NOMO-1 treated with DMSO at 0.1 percent for 48 hours (cell line): ENCODE measurements around the gene CACNA2D3.
"Not testable (repeated sequence)": the region's sequence is repeated elsewhere in the genome, so short reads cannot be mapped to it uniquely, and the experiment has no call there.

Experiments
- DNase-seq: peaks from one replicate; lab custom pipeline; 2025; ENCODE audit not compliant: unreplicated experiment; lab: John Stamatoyannopoulos, UW

CACNA2D3 gene

GRCh38 chr3:54122324-54123002 is at the start of gene CACNA2D3:
Gene CACNA2D3, plus strand, starts transcription at chr3:54122552.
- no peak for DNase-seq

- DNase-seq: no peak
These were observed 49.0 kb upstream of the CACNA2D3 start for GRCh38 chr3:54073386-54073785.

DNA sequence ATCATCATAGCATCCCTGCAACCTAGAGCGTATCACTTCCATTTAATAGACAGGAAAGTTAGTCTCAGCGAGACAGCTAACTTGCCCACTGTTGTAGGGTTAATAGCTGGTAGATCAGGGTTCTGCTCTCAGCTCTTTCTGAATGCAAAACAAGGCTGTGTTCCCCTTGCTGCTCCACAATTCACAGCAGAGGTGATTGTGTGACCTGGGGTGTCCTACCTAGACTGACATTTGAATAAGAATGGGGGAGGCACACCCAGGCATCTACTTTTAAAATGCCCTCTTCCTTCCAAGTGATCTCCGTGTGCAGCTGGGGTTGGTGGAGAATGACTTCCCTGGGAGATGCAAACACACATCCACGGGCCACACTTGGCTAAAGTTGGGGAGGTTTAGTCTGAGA is 43.0 kb upstream of the CACNA2D3 start:
- DNase-seq: no peak

DNA sequence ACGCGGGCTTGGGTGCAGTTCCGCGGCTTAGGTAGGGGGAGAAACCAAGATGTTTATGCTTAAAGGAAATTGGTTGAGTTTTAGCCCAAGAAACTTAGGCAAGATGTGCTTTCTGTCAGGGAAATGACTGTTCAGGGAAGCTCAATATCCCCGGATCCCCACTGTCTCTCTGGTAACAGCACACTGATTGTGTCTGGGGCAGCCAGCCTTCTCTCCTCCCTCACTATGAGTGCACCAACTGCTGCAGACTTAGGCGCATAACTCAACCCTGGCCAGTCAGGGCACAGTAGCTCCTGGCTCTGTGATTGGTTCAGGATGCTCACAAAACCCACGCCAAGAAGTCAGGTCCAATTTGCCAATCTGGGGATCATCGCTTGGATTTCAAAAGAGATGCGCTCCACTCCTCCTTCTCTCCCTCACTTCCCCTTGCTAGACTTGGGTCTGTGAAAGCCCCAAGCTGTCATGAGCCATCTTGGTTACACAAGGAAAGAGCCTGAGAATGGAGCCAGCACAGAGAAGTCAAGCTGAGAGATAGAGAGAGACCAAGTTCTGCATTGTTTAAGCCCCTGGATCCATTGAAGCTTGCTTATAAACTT is 42.5 kb upstream of the CACNA2D3 start:
- DNase-seq: no peak

GRCh38 chr3:54083921-54084320 is 38.4 kb upstream of the CACNA2D3 start:
- no peak for DNase-seq

DNA sequence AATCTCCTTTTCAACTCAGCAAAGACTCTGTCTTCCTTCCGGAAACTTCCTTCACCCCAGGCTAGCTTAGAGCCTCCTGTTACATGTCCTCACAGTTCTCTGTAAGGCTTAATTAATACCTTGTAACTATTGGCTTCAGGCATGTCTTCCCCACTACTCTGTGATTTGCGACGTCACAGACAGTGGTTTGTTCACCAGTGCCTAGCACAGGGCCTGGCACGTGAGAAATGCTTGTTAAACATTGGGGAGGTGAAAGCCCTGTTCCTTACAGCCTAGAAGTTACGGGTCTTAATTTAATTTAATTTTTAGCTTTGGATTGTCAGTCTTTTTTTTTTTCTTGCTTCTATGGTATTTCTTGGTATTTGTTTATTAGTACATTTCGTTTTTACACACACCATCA is 36.4 kb upstream of the CACNA2D3 start:
- no peak for DNase-seq

GRCh38 chr3:54086652-54087405 is 35.5 kb upstream of the CACNA2D3 start:
- DNase-seq: no peak

DNA sequence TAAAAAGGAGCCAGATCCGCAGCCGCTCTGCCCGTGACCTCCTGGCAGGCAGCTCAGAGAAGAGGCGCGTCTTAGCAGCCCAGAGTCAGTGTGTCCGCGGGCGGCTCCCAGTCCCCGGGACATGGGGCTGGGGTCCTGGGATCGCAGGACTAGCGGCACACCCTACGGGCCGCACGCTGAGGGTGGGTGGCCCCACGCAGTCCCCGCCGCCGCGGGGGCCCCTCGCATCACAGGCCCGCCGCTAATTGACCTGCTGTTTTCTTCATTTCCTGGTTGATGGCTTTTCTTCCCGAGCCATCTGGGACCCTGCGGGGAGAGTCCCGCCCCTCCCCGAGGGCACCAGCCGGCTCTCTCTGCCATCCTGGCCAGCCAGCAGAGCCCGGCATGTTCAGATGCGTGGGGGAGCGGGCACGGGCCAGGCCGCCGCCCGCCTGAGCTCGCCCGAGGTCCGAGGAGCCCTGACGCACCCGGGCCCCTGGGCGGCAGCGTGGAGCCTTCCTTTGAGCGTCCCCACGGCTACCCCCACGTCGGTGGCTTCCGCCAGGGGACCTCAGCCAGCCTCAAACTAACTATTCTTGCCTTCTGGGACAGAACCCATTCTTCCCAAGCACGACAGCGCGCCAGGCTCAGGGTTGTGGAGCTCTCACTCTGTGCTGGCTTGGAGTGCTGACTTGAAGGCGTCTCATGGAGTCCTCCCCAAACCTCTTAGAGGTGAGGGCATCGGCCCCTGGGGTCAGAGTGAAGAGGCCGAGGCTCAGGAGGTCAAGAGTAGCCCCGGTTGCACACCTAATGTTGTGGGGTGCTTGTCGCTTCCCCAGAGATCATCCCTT is 34.6 kb upstream of the CACNA2D3 start:
- DNase-seq: no peak

GRCh38 chr3:54093491-54094248 is 28.7 kb upstream of the CACNA2D3 start:
- no peak for DNase-seq

GRCh38 chr3:54094926-54095325 is 27.4 kb upstream of the CACNA2D3 start:
- no peak for DNase-seq

DNA sequence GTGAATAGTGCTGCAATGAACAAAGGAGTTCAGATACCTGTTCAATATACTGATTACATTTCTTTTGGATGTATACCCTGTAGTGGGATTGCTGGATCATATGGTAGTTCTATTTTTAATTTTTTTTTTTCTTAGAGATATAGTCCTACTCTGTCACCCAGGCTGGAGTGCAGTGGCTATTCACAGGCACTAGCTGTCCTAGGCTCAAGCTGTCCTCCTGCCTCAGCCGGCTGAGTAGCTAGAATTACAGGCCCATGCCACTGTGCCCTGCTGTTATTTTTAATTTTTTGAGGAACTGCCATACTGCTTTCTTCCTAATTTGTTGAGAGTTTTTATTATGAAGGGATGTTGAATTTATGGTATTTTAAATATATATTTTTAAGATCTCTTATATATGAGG is 23.0 kb upstream of the CACNA2D3 start:
- no peak for DNase-seq

DNA sequence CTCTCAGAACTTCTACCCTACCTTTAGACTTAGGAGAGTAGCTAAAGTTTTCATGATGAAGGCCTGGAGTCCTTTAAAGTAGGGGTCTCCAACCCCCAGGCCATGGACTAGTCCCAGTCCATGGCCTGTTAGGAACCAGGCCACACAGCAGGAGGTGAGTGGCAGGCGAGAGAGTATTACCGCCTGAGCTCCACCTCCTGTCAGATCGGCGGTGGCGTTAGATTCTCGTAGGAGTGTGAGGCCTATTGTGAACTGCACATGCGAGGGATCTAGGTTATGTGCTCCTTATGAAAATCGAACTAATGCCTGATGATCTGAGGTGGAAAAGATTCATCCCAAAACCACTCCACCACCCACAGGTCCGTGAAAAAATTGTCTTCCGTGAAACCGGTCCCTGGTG is 18.3 kb upstream of the CACNA2D3 start:
- DNase-seq: no peak

GRCh38 chr3:54116129-54116528 is 6.2 kb upstream of the CACNA2D3 start:
- DNase-seq: not testable (repeated sequence)

- no peak for DNase-seq
These were observed 1.5 kb upstream of the CACNA2D3 start for GRCh38 chr3:54120657-54121413.

- no peak for DNase-seq
These were observed 683 bp upstream of the CACNA2D3 start for GRCh38 chr3:54121414-54122323.

- no peak for DNase-seq
These were observed 837 bp downstream of the CACNA2D3 start for GRCh38 chr3:54123003-54123775.

GRCh38 chr3:54123776-54124196 is 1.4 kb downstream of the CACNA2D3 start:
- no peak for DNase-seq

DNA sequence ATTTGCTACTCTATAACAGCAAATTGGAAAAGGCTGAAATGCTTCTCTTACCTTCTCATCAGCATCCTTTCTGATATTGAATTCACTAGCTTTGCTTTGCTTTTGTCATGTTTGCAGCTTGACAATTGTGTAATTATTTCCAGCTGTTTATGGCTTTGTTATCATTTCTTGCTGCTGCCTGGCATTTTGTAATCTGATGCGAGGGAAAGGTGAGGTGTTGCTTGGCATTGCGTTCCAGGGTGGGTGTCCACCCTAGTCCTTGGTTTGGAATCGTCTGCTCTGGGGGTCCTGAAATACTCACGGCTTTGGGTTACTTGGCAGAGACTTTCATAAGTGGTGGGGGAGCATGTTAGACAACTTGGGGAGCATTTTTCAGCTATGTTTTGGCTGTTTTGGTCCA is 2.9 kb downstream of the CACNA2D3 start:
- no peak for DNase-seq
